HepG2 (cell line): ENCODE results near the gene ANKRD11.
A peak's percentile ranks its signal among the peaks of the same experiment; 100 is the strongest.
"Not testable (repeated sequence)": the region's sequence is repeated elsewhere in the genome, so short reads cannot be mapped to it uniquely, and the experiment has no call there.

Experiments used
- CEBPZ ChIP-seq: IDR thresholded peaks from 2 replicates; pipeline ENCODE4 v1.6.1; 2012; ENCODE audit warnings: low read length, improper control_type of control experiment
- EZH2 ChIP-seq: conservative IDR thresholded peaks from 2 replicates; pipeline ENCODE4 v1.6.1; 2012; ENCODE audit warnings: mild to moderate bottlenecking, low read depth, low read length, moderate library complexity
- PLRG1 ChIP-seq: fragments of 450-650 bp; conservative IDR thresholded peaks from 2 replicates; pipeline ENCODE4 v1.6.1; 2016
- RORA ChIP-seq: sonication (generic); formaldehyde crosslinking; IDR thresholded peaks from 2 replicates; pipeline ENCODE4 v1.5.0; 2020; ENCODE audit warnings: mild to moderate bottlenecking, missing genetic modification reagents, moderate library complexity
- ZBTB2 ChIP-seq: sonication (generic); formaldehyde crosslinking; IDR thresholded peaks from 2 replicates; pipeline ENCODE4 v1.8.0; 2022; ENCODE audit warnings: low read depth, missing genetic modification reagents
- ZNF180 ChIP-seq: sonication (generic); formaldehyde crosslinking; IDR thresholded peaks from 2 replicates; pipeline ENCODE4 v1.4.0; 2020; ENCODE audit warnings: low read depth, missing genetic modification reagents, borderline replicate concordance
- TF ChIP-seq, protein P1 (sequence below): IDR thresholded peaks from 2 replicates; pipeline ENCODE4 v1.6.1; 2016; ENCODE audit warnings: control low read depth
- TF ChIP-seq, protein P2 (sequence below): sonication (generic); formaldehyde crosslinking; IDR thresholded peaks from 2 replicates; pipeline ENCODE4 v1.5.0; 2020; ENCODE audit warnings: mild to moderate bottlenecking, missing genetic modification reagents, moderate library complexity

- TF ChIP-seq ZNF180 (CRISPR knock-in tag); ZBTB2 (CRISPR knock-in tag); EZH2; RORA; CEBPZ; PLRG1: not testable (repeated sequence)
- TF ChIP-seq, protein P1, sequence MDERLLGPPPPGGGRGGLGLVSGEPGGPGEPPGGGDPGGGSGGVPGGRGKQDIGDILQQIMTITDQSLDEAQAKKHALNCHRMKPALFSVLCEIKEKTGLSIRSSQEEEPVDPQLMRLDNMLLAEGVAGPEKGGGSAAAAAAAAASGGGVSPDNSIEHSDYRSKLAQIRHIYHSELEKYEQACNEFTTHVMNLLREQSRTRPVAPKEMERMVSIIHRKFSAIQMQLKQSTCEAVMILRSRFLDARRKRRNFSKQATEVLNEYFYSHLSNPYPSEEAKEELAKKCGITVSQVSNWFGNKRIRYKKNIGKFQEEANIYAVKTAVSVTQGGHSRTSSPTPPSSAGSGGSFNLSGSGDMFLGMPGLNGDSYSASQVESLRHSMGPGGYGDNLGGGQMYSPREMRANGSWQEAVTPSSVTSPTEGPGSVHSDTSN = not testable (repeated sequence)
- TF ChIP-seq, protein P2, sequence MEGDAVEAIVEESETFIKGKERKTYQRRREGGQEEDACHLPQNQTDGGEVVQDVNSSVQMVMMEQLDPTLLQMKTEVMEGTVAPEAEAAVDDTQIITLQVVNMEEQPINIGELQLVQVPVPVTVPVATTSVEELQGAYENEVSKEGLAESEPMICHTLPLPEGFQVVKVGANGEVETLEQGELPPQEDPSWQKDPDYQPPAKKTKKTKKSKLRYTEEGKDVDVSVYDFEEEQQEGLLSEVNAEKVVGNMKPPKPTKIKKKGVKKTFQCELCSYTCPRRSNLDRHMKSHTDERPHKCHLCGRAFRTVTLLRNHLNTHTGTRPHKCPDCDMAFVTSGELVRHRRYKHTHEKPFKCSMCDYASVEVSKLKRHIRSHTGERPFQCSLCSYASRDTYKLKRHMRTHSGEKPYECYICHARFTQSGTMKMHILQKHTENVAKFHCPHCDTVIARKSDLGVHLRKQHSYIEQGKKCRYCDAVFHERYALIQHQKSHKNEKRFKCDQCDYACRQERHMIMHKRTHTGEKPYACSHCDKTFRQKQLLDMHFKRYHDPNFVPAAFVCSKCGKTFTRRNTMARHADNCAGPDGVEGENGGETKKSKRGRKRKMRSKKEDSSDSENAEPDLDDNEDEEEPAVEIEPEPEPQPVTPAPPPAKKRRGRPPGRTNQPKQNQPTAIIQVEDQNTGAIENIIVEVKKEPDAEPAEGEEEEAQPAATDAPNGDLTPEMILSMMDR (CRISPR knock-in tag) = peak; percentile 63
These were observed 156.9 kb downstream of the ANKRD11 start for GRCh38 chr16:89333401-89334001.
